Duodenal mucosa (tissue), 2 donors: ENCODE data around the gene BEST2.
A peak's percentile ranks its signal among the peaks of the same experiment; 100 is the strongest.

Experiments
- H3K27ac ChIP-seq: one replicate; pipeline ENCODE4 v1.7.0; 2013; ENCODE audit warnings: low read depth, low read length
- H3K27me3 ChIP-seq, 2 donors: one replicate each; pipeline ENCODE4 v1.7.0; 2013; ENCODE audit warnings: low read length in 2 of 2, control low read depth in 1 of 2; ENCODE audit not compliant: insufficient read depth in 2 of 2, control insufficient read depth in 1 of 2
- H3K36me3 ChIP-seq, 2 donors: one replicate each; pipeline ENCODE4 v1.7.0; 2013; ENCODE audit warnings: low read length in 2 of 2, control low read depth in 1 of 2; ENCODE audit not compliant: insufficient read depth in 2 of 2, control insufficient read depth in 1 of 2
- H3K4me1 ChIP-seq, 2 donors: one replicate each; pipeline ENCODE4 v1.7.0; 2013; ENCODE audit warnings: low read length in 2 of 2, control low read depth in 1 of 2; ENCODE audit not compliant: insufficient read depth in 2 of 2, control insufficient read depth in 1 of 2
- H3K4me3 ChIP-seq, 2 donors: one replicate each; pipeline ENCODE4 v1.7.0; 2013; ENCODE audit warnings: low read length in 2 of 2, low read depth in 1 of 2
- H3K9ac ChIP-seq, 2 donors: one replicate each; pipeline ENCODE4 v1.7.0; 2013; ENCODE audit warnings: low read length in 2 of 2, low read depth in 1 of 2
- H3K9me3 ChIP-seq, 2 donors: one replicate each; pipeline ENCODE4 v1.7.0; 2013; ENCODE audit warnings: low read length in 2 of 2, control low read depth in 1 of 2; ENCODE audit not compliant: control insufficient read depth in 1 of 2

The BEST2 gene

GRCh38 chr19:12778905-12779161 is 27.2 kb downstream of the BEST2 start:
- Histone ChIP-seq H3K9ac (peak overlapping the region; percentile 82 to 85), H3K27me3 (no peaks in the 10 kb centered on the region), H3K9me3 (no peaks in the 10 kb centered on the region), H3K36me3 (peaks cover 0 to 3% of the 10 kb centered on the region in 2 donors), H3K27ac (peak overlapping the region; percentile 88), H3K4me1 (peaks cover 41 to 42% of the 10 kb centered on the region in 2 donors), H3K4me3 (peak overlapping the region; percentile 76 to 84)

GRCh38 chr19:12779162-12779993 is 27.8 kb downstream of the BEST2 start:
- H3K27me3 ChIP-seq: no peaks in the 10 kb centered on the region
- peak overlapping the region; percentile 88 for H3K27ac ChIP-seq
- peak overlapping the region; percentile 76 to 84 for H3K4me3 ChIP-seq
- H3K4me1 ChIP-seq: peaks cover 44 to 45% of the 10 kb centered on the region in 2 donors
- peak overlapping the region; percentile 82 to 85 for H3K9ac ChIP-seq
- H3K36me3 ChIP-seq: peaks cover 0 to under 1% of the 10 kb centered on the region in 2 donors
- H3K9me3 ChIP-seq: no peaks in the 10 kb centered on the region

DNA sequence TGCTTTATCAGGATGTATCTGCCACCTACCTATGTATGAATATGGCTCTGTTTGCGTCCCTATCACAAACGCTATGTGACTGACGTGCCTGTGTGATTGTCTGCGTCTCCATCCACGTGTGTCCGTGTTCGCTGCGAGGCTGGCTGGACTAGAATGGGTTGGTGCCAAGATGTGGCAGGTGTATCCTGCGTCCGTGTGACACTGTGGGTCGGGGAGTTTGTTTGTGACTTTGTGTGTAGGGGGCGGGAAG is 30.5 kb downstream of the BEST2 start:
- Histone ChIP-seq H3K27me3 (no peaks in the 10 kb centered on the region), H3K9me3 (no peaks in the 10 kb centered on the region), H3K9ac (peak overlapping the region; percentile 65 to 87), H3K36me3 (no peaks in the 10 kb centered on the region), H3K4me1 (peaks cover 64 to 69% of the 10 kb centered on the region in 2 donors), H3K27ac (peak overlapping the region; percentile 90), H3K4me3 (peak overlapping the region; percentile 58 to 70)

DNA sequence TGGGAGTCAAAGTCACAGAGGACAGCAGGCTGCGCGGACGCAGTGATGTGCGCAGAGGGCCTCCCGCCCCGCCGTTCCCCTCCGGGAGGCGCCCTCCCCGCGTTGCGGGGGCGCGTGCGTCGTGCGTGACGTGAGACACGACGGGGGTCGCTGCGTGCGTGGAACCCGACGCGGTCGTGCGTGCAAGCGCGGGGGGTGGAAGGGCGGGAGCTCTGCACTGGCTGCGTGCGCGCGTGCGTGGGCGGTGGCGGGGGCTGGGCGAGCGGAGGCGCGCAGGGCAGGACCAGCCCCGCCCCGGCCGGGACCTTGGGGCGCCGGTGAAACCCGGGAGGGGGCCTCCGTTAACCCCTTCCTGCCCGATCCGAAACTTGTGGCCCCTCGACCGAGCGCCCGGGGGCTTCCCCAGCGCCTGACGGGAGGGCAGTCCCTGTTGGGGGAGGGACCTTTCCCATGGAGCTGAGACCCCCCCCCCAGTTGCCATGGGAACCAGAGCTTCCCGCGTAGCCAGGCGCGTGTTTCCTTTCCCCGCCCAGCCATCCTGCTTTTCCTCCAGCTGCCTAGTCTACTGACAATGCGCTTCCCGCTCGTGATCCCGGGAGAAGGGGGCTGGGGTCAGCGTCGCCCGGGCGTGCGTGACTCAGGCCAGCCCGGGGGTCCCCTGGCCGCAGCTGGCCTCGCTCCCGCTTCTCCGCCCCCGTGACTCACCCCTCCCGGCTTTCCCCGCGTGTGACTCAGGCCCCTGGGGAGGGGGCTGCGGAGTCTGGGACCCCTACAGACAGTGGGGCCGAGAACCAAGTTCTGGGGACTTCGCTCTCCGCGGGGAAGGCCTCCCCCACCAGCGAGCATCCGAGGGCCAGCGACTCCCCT is 31.1 kb downstream of the BEST2 start:
- Histone ChIP-seq H3K27ac (peak overlapping the region; percentile 90), H3K36me3 (no peaks in the 10 kb centered on the region), H3K9ac (peak overlapping the region; percentile 65 to 87), H3K4me1 (peaks cover 67 to 70% of the 10 kb centered on the region in 2 donors), H3K9me3 (no peaks in the 10 kb centered on the region), H3K27me3 (no peaks in the 10 kb centered on the region), H3K4me3 (peak overlapping the region; percentile 58 to 70)

- Histone ChIP-seq H3K27ac (peak overlapping the region; percentile 90), H3K9ac (peak overlapping the region; percentile 54 to 65), H3K4me3 (peak overlapping the region; percentile 58 to 70), H3K4me1 (peaks cover 74 to 76% of the 10 kb centered on the region in 2 donors), H3K27me3 (no peaks in the 10 kb centered on the region), H3K36me3 (no peaks in the 10 kb centered on the region), H3K9me3 (no peaks in the 10 kb centered on the region)
Observed at GRCh38 chr19:12783291-12783848, 31.8 kb downstream of the BEST2 start.

- peak overlapping the region; percentile 90 for H3K27ac ChIP-seq
- no peaks in the 10 kb centered on the region for H3K36me3 ChIP-seq
- H3K9me3 ChIP-seq: no peaks in the 10 kb centered on the region
- H3K27me3 ChIP-seq: no peaks in the 10 kb centered on the region
- H3K9ac ChIP-seq: peak overlapping the region; percentile 20 to 54
- H3K4me1 ChIP-seq: peaks cover 74 to 75% of the 10 kb centered on the region in 2 donors
- H3K4me3 ChIP-seq: no peak overlapping the region
Observed at GRCh38 chr19:12783849-12784393, 32.3 kb downstream of the BEST2 start.

DNA sequence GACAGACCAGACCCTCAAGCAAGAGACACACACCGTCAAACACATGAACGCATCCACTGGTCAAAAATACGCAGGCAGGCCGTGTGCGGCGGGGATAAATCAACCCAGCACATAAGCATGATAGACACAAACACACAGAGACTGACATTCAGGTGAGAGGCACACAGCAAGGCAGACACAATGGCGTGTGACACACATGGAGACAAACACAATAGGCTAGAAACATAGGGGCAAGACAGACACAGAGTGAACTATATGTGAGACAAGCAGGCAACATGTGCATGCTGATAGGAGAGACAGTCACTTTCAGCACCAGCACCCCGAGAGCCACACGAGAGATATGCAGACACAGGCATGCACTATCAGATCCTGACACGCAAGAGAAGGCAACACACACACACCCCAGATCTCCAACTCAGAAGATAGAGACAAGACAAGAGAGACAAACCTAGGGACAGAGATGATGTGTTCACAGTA is 32.8 kb downstream of the BEST2 start:
- H3K4me3 ChIP-seq: no peak overlapping the region

DNA sequence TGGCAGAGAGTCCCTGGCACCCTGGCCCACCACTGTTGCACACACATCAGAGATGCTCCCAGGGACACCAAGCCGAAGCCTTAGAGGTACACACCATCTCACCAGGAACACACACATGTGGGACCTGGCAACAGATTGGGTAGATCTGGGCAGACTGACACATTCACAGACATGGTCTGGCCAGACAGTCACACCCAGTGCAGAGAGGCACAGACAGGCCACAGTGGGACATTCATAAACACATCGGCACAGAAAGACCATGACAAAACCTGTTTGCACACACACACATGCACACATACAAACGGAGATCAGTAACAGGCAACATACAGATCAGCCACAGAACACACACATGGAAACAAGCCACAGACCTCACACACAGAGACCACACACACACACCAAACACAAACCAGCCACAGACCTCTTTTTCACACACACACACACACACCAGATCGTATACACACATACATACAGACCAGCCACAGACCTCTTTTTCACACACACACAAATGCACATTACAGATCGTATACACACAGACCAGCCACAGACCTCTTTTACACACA is 33.4 kb downstream of the BEST2 start:
- H3K27me3 ChIP-seq: no peaks in the 10 kb centered on the region
- no peak overlapping the region for H3K4me3 ChIP-seq
- H3K36me3 ChIP-seq: no peaks in the 10 kb centered on the region
- H3K27ac ChIP-seq: peak overlapping the region; percentile 90
- H3K9me3 ChIP-seq: no peaks in the 10 kb centered on the region
- H3K4me1 ChIP-seq: peaks cover 73% of the 10 kb centered on the region in 2 donors
- H3K9ac ChIP-seq: peak overlapping the region; percentile 11 to 12

More for the DNA sequence above, 32.8 kb downstream of the BEST2 start:
- Histone ChIP-seq H3K27me3 (no peaks in the 10 kb centered on the region), H3K27ac (peak overlapping the region; percentile 90), H3K9me3 (no peaks in the 10 kb centered on the region), H3K36me3 (no peaks in the 10 kb centered on the region), H3K9ac (peak overlapping the region; percentile 12 to 20), H3K4me1 (peaks cover 74% of the 10 kb centered on the region in 2 donors)

- Histone ChIP-seq H3K4me3 (peak overlapping the region in 1 of 2 donors; percentile 26), H3K36me3 (no peaks in the 10 kb centered on the region), H3K9ac (peak overlapping the region; percentile 12 to 42)
Observed at GRCh38 chr19:12785431-12786031, 33.9 kb downstream of the BEST2 start.

More at GRCh38 chr19:12785431-12786031, 33.9 kb downstream of the BEST2 start:
- peaks cover 76% of the 10 kb centered on the region in 2 donors for H3K4me1 ChIP-seq
- peak overlapping the region; percentile 90 for H3K27ac ChIP-seq
- H3K9me3 ChIP-seq: no peaks in the 10 kb centered on the region
- H3K27me3 ChIP-seq: no peaks in the 10 kb centered on the region
